H4 (cell line): ENCODE results near the gene TRPM3. TPM values are rescaled to one million over a fixed set of nuclear protein-coding genes. Genes with fewer than 3 reads are reported as not detected.
"Not testable (repeated sequence)": the region's sequence is repeated elsewhere in the genome, so short reads cannot be mapped to it uniquely, and the experiment has no call there.

ENCODE experiments used
- DNase-seq: peaks from one replicate; pipeline ENCODE4 v3.0.0-alpha.2; 2015; ENCODE audit warnings: low spot score
- total RNA-seq: library from RNA; depleted of rRNA; stranded (reverse); fragments of >200 nt; shearing (Covaris generic); gene quantifications from 2 replicates; pipeline ENCODE4 v1.2.3, GENCODE V29; 2014

Gene TRPM3
- total RNA-seq, 1 experiment from 2014 or later, result 0.14 TPM

GRCh38 chr9:70760228-70760627, 361.2 kb downstream of the TRPM3 start:
- no peak for DNase-seq

DNA sequence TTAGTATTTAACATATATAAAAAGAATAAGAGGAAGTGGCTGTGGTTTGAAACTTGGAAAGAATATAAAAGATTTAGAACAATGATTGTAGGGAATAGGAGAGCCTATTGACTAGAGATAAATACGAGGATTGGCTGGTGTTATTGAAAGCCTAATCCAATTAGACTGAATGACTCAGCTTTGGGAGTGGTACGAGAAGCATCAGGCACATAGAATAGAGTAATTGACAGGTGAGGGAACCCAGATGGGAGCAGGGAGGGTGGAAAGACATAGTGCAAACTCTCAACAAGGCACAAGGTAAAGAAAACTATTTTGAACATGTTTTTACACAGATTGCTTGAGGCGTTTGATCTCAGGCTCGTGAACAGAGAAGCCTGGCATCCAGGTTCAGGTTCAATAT, 368.1 kb downstream of the TRPM3 start:
- DNase-seq, result no peak

DNA sequence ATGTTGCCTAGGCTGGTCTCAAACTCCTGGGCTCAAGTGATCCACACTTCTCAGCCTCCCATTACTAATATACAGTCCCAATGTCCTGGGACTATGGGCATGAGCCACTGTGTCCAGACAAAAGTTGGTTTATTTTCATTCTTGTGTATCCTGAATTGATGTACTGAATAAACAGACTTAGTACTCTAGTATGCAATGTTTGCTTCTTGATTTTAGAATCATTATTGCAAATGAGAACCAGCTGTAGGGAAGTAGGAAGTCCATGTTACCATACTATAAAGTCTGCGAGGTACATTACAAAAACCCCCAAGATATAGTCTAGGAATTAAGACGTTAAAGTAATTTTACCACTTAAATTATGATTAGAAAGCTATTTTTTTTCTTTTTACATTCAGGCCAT, 372.4 kb downstream of the TRPM3 start:
- DNase-seq, result no peak

GRCh38 chr9:70747261-70747718, 374.1 kb downstream of the TRPM3 start:
- no peak for DNase-seq

GRCh38 chr9:70746760-70747159, 374.7 kb downstream of the TRPM3 start:
- DNase-seq, result no peak

- no peak for DNase-seq
Observed at GRCh38 chr9:70746316-70746715, 375.1 kb downstream of the TRPM3 start.

DNA sequence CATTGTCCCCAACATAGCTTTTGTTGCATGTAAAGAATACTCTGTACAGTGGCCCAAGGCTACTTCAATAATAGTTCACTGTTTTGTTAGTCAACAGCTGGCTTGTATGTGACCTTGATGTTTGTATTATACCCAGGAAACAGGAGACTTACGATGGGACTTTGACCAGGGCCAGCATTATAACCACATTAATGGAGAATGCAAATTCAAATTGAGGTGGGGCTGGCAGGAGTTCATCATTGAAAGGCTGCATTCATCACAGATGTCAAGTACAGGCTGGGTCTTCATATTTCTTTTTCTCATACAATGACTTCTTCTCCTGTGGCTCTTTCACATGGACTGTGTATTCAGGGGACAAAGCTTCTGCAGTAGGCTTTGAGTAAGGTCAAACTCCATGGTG, 396.6 kb downstream of the TRPM3 start:
- DNase-seq, result not testable (repeated sequence)

DNA sequence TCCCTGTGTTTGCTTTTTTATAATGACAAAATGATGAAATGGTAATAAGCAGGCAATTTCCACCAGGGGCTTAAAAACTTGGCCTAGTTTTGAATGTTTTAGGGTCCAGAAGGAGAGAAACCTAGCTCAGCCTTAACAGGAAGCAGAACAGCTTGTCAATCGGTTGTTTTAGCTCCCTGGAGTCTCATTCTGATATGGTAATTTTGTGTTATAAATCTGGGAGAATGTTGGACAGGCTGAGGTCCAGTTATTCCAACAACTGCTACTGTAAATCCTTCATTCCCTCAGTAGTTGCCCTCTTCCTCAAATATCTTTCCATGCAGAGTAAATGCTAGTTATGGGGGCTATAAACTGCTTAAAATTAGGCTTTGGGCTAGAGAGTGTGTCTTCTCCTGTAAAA, 397.4 kb downstream of the TRPM3 start:
- not testable (repeated sequence) for DNase-seq

DNA sequence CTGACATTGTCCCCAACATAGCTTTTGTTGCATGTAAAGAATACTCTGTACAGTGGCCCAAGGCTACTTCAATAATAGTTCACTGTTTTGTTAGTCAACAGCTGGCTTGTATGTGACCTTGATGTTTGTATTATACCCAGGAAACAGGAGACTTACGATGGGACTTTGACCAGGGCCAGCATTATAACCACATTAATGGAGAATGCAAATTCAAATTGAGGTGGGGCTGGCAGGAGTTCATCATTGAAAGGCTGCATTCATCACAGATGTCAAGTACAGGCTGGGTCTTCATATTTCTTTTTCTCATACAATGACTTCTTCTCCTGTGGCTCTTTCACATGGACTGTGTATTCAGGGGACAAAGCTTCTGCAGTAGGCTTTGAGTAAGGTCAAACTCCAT, 414.6 kb downstream of the TRPM3 start:
- DNase-seq, result not testable (repeated sequence)

DNA sequence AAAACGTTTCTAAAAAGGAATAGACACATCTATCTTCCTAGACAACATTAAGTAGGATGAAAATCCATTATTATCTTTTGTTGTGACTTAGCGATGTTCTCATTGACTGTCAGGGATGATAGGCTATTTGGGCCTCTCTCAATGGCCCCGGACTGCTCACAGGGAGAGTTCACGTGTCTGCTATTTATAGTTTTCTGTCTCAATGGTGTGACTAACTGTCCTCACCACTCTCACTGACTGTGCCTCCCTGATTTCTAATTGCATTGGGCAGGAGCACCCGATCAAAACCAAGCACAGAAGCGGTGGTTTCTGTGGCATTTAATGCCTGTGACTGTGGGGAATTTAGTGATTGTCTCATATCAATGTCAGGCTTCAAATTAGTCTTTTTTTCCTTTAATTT, 420.3 kb downstream of the TRPM3 start:
- DNase-seq, result no peak

GRCh38 chr9:70696694-70697335, 424.6 kb downstream of the TRPM3 start:
- DNase-seq, result no peak

DNA sequence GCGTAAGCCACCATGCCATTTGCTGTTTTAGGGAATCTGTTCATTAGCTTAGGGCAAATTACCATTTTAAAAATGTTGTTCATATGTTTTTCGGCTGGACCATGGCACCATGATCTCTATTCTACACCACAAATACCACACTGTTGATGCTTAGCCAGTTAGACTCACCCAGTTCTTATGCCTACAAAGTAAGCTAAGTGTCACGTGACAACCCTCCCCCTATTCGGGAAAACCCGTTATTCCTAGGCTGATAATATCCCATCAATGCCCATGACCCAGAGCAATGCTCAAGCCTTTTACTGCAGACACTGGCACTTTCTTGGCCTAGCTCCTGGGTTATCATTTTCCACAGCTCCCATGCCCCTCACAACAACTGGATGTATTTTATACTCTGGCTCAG, 426.7 kb downstream of the TRPM3 start:
- DNase-seq, result no peak

DNA sequence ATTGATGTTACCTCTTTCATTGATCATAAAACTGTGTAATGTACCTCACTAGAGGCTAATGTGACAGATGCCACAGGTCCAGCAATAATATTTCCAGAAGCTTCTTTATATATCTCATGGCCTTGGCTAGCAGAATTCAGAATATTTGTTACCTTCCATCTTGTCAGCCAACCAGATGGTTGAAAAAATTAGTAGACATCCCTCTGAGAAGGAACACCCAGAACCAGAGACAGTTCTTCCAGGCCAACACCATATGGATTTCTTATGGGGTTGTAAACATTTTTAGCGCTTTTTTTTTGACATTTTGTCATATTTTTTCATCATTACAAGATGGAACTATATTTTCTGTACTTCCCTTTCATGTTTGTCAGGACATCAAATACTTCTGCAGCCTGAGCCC, 428.2 kb downstream of the TRPM3 start:
- DNase-seq, result no peak

DNA sequence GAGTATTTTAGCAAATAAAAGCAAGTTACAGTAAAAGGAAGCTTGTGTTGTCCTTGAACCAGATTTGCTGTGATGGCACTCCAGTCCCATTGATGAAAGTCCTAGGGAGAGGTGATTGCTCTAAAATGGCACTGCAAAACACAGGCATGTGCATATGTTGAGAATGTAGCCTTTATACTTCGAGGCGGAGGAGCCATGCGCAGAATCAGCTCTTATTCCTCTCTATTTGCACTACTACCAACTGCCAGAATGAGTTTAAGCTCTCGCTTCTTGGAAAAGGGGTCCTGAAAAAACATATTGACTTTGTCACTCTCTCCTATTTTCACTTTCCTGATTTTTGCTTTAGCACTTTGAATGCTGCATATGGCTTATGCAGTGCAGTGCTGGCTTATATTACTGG, 429.0 kb downstream of the TRPM3 start:
- no peak for DNase-seq

- DNase-seq, result no peak
Observed at GRCh38 chr9:70688704-70689103, 432.7 kb downstream of the TRPM3 start.

GRCh38 chr9:70683841-70684240, 437.6 kb downstream of the TRPM3 start:
- no peak for DNase-seq

DNA sequence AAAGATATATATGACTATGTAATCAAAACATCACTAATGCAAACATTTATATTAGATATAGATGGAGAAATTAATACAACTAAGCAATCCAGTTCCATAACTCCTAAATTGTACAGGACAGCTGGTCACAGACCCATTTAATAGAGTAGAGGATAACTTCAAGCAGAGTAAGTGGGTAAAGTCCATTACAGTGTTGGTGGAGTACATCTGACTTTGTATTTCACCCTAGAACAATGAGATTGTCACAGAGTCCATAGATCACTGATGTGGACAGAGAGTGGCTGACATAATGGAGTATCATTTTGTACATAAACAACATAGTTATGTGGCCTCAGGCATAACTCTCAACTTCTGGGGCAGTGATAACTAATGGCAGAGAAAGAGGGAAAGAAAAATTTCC, 439.1 kb downstream of the TRPM3 start:
- no peak for DNase-seq

DNA sequence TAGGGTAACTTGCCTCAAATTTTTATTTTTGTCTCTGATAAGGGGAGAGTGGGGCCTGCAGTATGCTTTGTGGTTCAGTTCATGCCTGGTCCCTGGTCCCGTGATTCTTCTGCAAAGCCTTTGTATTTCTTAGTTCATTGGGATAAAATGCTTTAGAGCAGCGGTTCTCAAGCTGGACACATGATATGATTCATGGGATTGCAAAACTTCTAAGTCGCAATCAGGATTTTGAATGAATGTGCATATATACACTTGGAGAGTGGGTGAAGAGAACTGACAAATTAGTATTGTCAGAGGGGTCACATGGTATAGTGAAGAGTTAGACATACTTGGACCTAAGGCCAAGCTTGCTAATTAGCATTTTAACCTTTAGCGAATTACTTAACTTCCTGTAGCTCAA, 441.6 kb downstream of the TRPM3 start:
- DNase-seq, result no peak

- no peak for DNase-seq
Observed at GRCh38 chr9:70678153-70678552, 443.3 kb downstream of the TRPM3 start.

DNA sequence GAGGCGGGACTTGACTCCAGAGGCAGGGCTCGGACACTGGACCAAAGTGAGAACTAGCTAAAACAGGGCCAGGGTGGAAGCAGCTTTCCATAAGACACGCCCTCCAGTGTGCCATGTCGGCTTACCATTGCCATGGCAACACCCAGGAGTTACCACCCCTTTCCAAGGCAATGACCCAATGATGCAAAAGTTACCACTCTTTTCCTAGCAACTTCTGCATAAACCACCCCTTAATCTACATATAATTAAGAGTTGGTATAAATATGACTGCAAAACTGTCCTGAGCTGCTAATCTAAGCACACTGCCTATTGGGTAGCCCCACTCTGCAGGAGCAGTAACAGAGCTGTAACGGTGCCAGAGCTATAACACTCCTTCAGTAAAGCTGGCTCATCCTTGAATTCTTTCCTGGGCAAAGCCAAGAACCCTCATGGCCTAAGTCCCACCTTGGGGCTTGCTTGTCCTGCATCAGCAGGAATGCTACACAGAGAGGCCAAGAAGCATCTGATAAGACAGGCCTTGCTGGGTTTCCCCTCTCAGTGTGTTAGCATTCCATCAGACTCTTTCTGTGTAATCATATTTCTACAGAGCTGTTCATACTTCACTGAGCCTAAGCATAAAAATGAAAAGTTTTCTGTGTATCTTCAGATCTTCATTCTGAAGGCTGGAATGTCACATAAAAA, 444.2 kb downstream of the TRPM3 start:
- DNase-seq, result no peak

DNA sequence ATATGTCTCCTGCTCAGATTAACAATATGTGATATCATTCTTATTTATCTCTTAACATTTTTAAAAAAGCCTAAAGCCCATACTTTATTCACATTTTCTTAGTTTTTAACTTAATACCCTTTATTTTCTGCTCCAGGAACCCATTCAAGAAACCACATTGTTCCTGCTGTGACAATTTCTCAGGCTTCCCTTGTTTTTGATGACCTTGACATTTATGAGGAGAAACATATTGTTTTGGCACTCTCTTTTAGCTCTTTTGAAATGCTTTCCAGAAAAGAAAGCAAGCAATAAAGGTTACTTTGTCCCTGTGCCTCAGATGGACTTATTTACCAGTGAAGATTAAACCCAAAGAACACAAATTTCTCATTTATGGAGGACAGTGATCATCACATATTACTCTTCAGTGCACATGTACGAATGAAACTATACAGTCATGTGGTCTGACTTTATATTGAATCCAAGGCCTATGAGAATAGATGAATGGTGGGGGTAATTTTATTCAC, 445.5 kb downstream of the TRPM3 start:
- DNase-seq, result no peak

- DNase-seq, result no peak
Observed at GRCh38 chr9:70673844-70674243, 447.6 kb downstream of the TRPM3 start.

- no peak for DNase-seq
Observed at GRCh38 chr9:70672161-70672649, 449.2 kb downstream of the TRPM3 start.
